Brain pericyte (primary cell): Measurements from ENCODE around the gene GDNF.
A peak's percentile ranks its signal among the peaks of the same experiment; 100 is the strongest.
"Not testable (repeated sequence)": the region's sequence is repeated elsewhere in the genome, so short reads cannot be mapped to it uniquely, and the experiment has no call there.

ENCODE experiments used
- DNase-seq: peaks from one replicate; pipeline ENCODE4 v3.0.0-alpha.2; 2012; ENCODE audit warnings: low read depth, low spot score

Gene GDNF

GRCh38 chr5:37839407-37840052 is at the start of gene GDNF:
GDNF (minus strand) TSS chr5:37840041; CDS start chr5:37834796, 5,245 bp downstream.
- DNase-seq = no peak

GRCh38 chr5:37888476-37888875 is 48.6 kb upstream of the GDNF start:
- DNase-seq = no peak

- no peak for DNase-seq
Measured at GRCh38 chr5:37886242-37886905, 46.5 kb upstream of the GDNF start.

- no peak for DNase-seq
Measured at GRCh38 chr5:37882636-37883035, 42.8 kb upstream of the GDNF start.

GRCh38 chr5:37881359-37881758 is 41.5 kb upstream of the GDNF start:
- no peak for DNase-seq

GRCh38 chr5:37876943-37877342 is 37.1 kb upstream of the GDNF start:
- no peak for DNase-seq

- DNase-seq = no peak
Measured at GRCh38 chr5:37876245-37876644, 36.4 kb upstream of the GDNF start.

- DNase-seq = peak; percentile 32
Measured at GRCh38 chr5:37875051-37875787, 35.4 kb upstream of the GDNF start.

- DNase-seq = no peak
Measured at GRCh38 chr5:37873988-37874387, 34.1 kb upstream of the GDNF start.

GRCh38 chr5:37871023-37871815 is 31.4 kb upstream of the GDNF start:
- DNase-seq = no peak

GRCh38 chr5:37869216-37869615 is 29.4 kb upstream of the GDNF start:
- DNase-seq = no peak

- DNase-seq = no peak
Measured at GRCh38 chr5:37867654-37868053, 27.8 kb upstream of the GDNF start.

GRCh38 chr5:37862907-37863306 is 23.1 kb upstream of the GDNF start:
- not testable (repeated sequence) for DNase-seq

GRCh38 chr5:37860206-37860605 is 20.4 kb upstream of the GDNF start:
- no peak for DNase-seq

- DNase-seq = no peak
Measured at GRCh38 chr5:37859805-37860204, 20.0 kb upstream of the GDNF start.

GRCh38 chr5:37858250-37858649 is 18.4 kb upstream of the GDNF start:
- no peak for DNase-seq

GRCh38 chr5:37857696-37858095 is 17.9 kb upstream of the GDNF start:
- DNase-seq = no peak

GRCh38 chr5:37855438-37855837 is 15.6 kb upstream of the GDNF start:
- DNase-seq = no peak

GRCh38 chr5:37851305-37851704 is 11.5 kb upstream of the GDNF start:
- DNase-seq = no peak

- DNase-seq = no peak
Measured at GRCh38 chr5:37850226-37850865, 10.5 kb upstream of the GDNF start.

- DNase-seq = no peak
Measured at GRCh38 chr5:37849641-37850040, 9.8 kb upstream of the GDNF start.
